ENCODE measurements around the gene ABCC11.

Gene ABCC11

DNA sequence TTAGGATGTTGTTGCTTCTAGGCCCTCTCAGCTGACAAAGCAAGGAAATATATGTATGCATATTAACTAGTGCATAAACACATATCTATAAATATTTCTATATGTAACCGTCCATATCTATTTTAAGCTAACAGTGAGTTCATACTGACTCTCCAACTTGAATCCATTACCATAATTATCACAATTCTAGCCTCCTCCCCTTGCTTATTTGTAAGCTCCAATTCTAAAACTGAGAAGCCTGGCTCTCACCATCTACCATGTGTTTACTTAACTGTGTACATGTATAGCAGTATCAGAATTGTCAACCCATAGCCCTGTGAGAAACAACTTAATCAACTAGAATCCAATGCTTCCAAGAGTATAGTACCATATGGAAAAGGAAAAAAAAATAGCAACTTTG, 96.6 kb downstream of the ABCC11 start:
- no peak for DNase-seq (ENCODE audit: low read depth)
- TF ChIP-seq, protein P1, sequence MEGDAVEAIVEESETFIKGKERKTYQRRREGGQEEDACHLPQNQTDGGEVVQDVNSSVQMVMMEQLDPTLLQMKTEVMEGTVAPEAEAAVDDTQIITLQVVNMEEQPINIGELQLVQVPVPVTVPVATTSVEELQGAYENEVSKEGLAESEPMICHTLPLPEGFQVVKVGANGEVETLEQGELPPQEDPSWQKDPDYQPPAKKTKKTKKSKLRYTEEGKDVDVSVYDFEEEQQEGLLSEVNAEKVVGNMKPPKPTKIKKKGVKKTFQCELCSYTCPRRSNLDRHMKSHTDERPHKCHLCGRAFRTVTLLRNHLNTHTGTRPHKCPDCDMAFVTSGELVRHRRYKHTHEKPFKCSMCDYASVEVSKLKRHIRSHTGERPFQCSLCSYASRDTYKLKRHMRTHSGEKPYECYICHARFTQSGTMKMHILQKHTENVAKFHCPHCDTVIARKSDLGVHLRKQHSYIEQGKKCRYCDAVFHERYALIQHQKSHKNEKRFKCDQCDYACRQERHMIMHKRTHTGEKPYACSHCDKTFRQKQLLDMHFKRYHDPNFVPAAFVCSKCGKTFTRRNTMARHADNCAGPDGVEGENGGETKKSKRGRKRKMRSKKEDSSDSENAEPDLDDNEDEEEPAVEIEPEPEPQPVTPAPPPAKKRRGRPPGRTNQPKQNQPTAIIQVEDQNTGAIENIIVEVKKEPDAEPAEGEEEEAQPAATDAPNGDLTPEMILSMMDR (conservative IDR thresholded peaks at IDR 0.05; ENCODE audit: control insufficient read depth, insufficient read depth, low read depth, low read length): no peak
- no peak overlapping the region for H3K4me3 ChIP-seq (ENCODE audit: control insufficient read depth, low read depth, low read length)

- no peak for DNase-seq (ENCODE audit: low read depth)
- no peak overlapping the region for H3K4me3 ChIP-seq (ENCODE audit: control insufficient read depth, low read depth, low read length)
- TF ChIP-seq, protein P1 (conservative IDR thresholded peaks at IDR 0.05; ENCODE audit: control insufficient read depth, insufficient read depth, low read depth, low read length): no peak
These were observed 100.6 kb downstream of the ABCC11 start for GRCh38 chr16:48146710-48147109.

DNA sequence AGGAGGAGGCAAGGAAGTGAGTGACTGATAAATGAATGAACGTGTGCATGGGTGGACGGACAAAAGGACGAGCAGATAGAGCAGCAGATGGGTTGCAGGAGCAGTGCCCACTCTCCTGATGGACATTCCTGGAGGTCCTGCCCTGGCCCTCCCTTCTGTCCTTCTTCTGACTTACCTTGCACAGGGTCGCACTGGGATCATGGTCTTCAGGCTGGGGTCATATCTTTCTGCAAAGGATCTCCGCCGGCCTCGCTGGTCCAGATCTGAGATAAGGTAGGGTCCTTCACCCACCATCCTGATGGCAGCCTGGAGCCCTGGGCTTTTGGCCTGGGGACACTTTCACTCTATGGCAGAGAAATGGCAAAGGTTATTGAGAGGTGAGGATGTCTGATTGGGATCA, 101.2 kb downstream of the ABCC11 start:
- no peak overlapping the region for H3K4me3 ChIP-seq (ENCODE audit: control insufficient read depth, low read depth, low read length)
- DNase-seq (ENCODE audit: low read depth): no peak
- TF ChIP-seq, protein P1 (conservative IDR thresholded peaks at IDR 0.05; ENCODE audit: control insufficient read depth, insufficient read depth, low read depth, low read length): no peak

DNA sequence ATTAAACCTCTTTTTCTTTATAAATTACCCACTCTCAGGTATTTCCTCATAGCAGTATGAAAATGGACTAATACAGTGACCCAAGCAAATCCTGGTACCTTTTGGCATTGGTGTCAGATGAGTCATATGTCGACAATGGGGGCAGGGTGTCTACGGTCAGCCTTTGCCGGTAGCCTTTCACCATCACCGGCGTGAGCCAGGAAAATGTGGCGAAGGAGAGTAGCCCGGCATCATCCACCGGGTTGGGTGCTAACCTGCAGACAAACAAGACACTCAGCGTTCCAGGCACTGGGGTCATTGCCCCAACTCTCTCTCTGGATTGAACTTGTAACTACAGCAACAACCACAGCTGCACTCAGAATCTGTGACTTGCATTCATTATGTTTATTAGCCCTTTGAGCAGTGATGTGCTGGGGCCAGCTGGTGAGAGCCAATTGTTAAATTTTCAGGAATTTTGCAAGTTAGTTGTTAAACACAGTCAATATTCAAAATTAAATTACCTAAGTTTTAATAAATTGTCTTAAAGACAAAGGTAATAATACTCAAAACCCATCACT, 103.4 kb downstream of the ABCC11 start:
- no peak overlapping the region for H3K4me3 ChIP-seq (ENCODE audit: control insufficient read depth, low read depth, low read length)
- TF ChIP-seq, protein P1 (conservative IDR thresholded peaks at IDR 0.05; ENCODE audit: control insufficient read depth, insufficient read depth, low read depth, low read length): no peak
- DNase-seq (ENCODE audit: low read depth): no peak

- no peak for DNase-seq (ENCODE audit: low read depth)
- H3K4me3 ChIP-seq (ENCODE audit: control insufficient read depth, low read depth, low read length): no peak overlapping the region
- TF ChIP-seq, protein P1 (conservative IDR thresholded peaks at IDR 0.05; ENCODE audit: control insufficient read depth, insufficient read depth, low read depth, low read length): no peak
These were observed 106.5 kb downstream of the ABCC11 start for GRCh38 chr16:48140821-48141220.

- no peak overlapping the region for H3K4me3 ChIP-seq (ENCODE audit: control insufficient read depth, low read depth, low read length)
- TF ChIP-seq, protein P1 (conservative IDR thresholded peaks at IDR 0.05; ENCODE audit: control insufficient read depth, insufficient read depth, low read depth, low read length): no peak
- no peak for DNase-seq (ENCODE audit: low read depth)
These were observed 107.8 kb downstream of the ABCC11 start for GRCh38 chr16:48139517-48139916.

- TF ChIP-seq, protein P1 (conservative IDR thresholded peaks at IDR 0.05; ENCODE audit: control insufficient read depth, insufficient read depth, low read depth, low read length): no peak
- no peak for DNase-seq (ENCODE audit: low read depth)
- no peak overlapping the region for H3K4me3 ChIP-seq (ENCODE audit: control insufficient read depth, low read depth, low read length)
These were observed 108.8 kb downstream of the ABCC11 start for GRCh38 chr16:48138543-48138942.
